ENCODE measurements around the gene CRK.
"Not testable (repeated sequence)": the region's sequence is repeated elsewhere in the genome, so short reads cannot be mapped to it uniquely, and the experiment has no call there.

The CRK gene

DNA sequence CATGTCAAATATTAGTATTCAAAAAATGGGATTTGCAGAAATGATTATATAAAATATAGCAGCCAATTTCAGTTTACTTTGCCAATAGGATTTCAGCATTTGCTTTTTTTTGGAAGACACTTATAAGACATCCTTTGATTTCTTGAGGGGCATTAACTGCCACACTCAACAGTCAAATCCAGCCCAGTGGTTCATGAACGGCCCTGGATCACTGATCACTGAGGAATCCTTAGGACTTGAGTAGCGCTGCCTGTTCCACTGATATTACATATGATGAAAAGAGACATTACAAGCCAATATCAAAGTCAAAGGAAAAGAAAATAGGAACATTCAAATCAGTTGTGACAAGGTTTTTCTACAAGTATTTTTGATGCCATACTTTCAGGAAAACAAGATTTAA lies 35.1 kb downstream of the CRK start:
- DNase-seq (ENCODE audit: low read depth in 1 of 2, low spot score in 1 of 2), result no peak
- Histone ChIP-seq H3K4me3 (replicated peaks; ENCODE audit: insufficient read depth, low read length) (no peak overlapping the region), H3K27me3 (ENCODE audit: insufficient read depth, poor library complexity, severe bottlenecking) (no peaks in the 10 kb centered on the region), H3K27ac (replicated peaks) (no peak overlapping the region)
- no peak for TF ChIP-seq SPI1 (IDR thresholded peaks at IDR 0.05; ENCODE audit: borderline replicate concordance, low read depth)
- TF ChIP-seq, protein P1, sequence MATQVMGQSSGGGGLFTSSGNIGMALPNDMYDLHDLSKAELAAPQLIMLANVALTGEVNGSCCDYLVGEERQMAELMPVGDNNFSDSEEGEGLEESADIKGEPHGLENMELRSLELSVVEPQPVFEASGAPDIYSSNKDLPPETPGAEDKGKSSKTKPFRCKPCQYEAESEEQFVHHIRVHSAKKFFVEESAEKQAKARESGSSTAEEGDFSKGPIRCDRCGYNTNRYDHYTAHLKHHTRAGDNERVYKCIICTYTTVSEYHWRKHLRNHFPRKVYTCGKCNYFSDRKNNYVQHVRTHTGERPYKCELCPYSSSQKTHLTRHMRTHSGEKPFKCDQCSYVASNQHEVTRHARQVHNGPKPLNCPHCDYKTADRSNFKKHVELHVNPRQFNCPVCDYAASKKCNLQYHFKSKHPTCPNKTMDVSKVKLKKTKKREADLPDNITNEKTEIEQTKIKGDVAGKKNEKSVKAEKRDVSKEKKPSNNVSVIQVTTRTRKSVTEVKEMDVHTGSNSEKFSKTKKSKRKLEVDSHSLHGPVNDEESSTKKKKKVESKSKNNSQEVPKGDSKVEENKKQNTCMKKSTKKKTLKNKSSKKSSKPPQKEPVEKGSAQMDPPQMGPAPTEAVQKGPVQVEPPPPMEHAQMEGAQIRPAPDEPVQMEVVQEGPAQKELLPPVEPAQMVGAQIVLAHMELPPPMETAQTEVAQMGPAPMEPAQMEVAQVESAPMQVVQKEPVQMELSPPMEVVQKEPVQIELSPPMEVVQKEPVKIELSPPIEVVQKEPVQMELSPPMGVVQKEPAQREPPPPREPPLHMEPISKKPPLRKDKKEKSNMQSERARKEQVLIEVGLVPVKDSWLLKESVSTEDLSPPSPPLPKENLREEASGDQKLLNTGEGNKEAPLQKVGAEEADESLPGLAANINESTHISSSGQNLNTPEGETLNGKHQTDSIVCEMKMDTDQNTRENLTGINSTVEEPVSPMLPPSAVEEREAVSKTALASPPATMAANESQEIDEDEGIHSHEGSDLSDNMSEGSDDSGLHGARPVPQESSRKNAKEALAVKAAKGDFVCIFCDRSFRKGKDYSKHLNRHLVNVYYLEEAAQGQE (IDR thresholded peaks at IDR 0.05; ENCODE audit: insufficient replicate concordance, low read depth), result no peak
- TF ChIP-seq, protein P2, sequence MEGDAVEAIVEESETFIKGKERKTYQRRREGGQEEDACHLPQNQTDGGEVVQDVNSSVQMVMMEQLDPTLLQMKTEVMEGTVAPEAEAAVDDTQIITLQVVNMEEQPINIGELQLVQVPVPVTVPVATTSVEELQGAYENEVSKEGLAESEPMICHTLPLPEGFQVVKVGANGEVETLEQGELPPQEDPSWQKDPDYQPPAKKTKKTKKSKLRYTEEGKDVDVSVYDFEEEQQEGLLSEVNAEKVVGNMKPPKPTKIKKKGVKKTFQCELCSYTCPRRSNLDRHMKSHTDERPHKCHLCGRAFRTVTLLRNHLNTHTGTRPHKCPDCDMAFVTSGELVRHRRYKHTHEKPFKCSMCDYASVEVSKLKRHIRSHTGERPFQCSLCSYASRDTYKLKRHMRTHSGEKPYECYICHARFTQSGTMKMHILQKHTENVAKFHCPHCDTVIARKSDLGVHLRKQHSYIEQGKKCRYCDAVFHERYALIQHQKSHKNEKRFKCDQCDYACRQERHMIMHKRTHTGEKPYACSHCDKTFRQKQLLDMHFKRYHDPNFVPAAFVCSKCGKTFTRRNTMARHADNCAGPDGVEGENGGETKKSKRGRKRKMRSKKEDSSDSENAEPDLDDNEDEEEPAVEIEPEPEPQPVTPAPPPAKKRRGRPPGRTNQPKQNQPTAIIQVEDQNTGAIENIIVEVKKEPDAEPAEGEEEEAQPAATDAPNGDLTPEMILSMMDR (IDR thresholded peaks at IDR 0.05; ENCODE audit: insufficient read depth, low read length), result no peak
- no peak for TF ChIP-seq POLR2AphosphoS5 (IDR thresholded peaks at IDR 0.05; ENCODE audit: low read depth)
- TF ChIP-seq GABPA (IDR thresholded peaks at IDR 0.05; ENCODE audit: low read depth), result no peak

DNA sequence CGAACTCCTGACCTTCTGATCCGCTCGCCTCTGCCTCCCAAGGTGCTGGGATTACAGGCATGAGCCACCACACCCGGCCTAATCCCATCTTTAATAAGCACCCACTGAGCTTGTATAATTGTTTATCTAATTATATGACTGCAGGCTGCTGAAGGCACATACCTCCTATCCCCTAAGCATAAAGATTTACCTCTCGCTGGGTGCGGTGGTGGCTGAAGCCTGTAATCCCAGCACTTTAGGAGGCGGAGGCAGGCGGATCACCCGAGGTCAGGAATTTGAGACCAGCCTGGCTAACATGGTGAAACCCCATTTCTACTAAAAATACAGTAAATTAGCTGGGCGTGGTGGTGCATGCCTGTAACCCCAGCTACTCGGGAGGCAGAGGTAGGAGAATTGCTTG lies 35.9 kb downstream of the CRK start:
- Histone ChIP-seq H3K27ac (replicated peaks) (no peak overlapping the region), H3K4me3 (replicated peaks; ENCODE audit: insufficient read depth, low read length) (no peak overlapping the region), H3K27me3 (ENCODE audit: insufficient read depth, poor library complexity, severe bottlenecking) (no peaks in the 10 kb centered on the region)
- TF ChIP-seq SPI1 (IDR thresholded peaks at IDR 0.05; ENCODE audit: borderline replicate concordance, low read depth), result no peak
- TF ChIP-seq, protein P1 (IDR thresholded peaks at IDR 0.05; ENCODE audit: insufficient replicate concordance, low read depth), result no peak
- TF ChIP-seq POLR2AphosphoS5 (IDR thresholded peaks at IDR 0.05; ENCODE audit: low read depth), result no peak
- TF ChIP-seq, protein P2 (IDR thresholded peaks at IDR 0.05; ENCODE audit: insufficient read depth, low read length), result no peak
- no peak for TF ChIP-seq GABPA (IDR thresholded peaks at IDR 0.05; ENCODE audit: low read depth)
- no peak for DNase-seq (ENCODE audit: low read depth in 1 of 2, low spot score in 1 of 2)

DNA sequence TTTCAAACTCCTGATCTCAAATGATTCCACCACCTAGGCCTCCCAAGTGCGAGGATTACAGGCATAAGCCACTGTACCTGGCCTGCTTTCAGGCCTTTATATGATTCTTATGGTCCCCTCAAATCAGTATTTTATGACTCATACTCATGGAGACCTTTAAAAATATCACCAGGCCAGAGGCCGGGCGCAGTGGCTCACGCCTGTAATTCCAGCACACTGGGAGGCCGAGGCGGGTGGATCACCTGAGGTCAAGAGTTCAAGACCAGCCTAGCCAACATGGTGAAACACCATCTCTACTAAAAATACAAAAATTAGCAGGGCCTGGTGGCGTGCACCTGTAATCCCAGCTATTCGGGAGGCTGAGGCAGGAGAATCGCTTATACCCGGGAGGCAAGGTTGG lies 37.6 kb downstream of the CRK start:
- H3K4me3 ChIP-seq (replicated peaks; ENCODE audit: insufficient read depth, low read length); H3K27me3 ChIP-seq (ENCODE audit: insufficient read depth, poor library complexity, severe bottlenecking); DNase-seq (ENCODE audit: low read depth in 1 of 2, low spot score in 1 of 2); H3K27ac ChIP-seq (replicated peaks): not testable (repeated sequence)

DNA sequence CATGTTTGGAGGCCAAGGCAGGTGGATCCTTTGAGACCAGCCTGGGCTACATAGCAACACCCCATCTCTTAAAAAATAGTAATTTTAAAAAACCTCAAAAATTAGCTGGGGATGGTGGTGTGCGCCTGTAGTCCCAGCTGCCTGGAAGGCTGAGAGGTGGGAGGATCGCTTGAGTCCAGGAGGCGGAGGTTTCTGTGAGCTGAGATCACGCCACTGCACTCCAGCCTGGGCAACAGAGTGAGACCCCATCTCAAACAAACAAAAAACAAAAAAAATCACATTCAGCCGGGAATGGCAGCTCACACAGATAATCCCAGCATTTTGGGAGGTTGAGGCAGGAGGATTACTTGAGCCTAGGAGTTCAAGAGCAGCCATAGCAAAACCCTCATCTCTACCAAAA lies 39.6 kb downstream of the CRK start:
- TF ChIP-seq, protein P1 (IDR thresholded peaks at IDR 0.05; ENCODE audit: insufficient replicate concordance, low read depth), result no peak
- TF ChIP-seq, protein P2 (IDR thresholded peaks at IDR 0.05; ENCODE audit: insufficient read depth, low read length), result no peak
- no peak for TF ChIP-seq SPI1 (IDR thresholded peaks at IDR 0.05; ENCODE audit: borderline replicate concordance, low read depth)
- no peak for TF ChIP-seq GABPA (IDR thresholded peaks at IDR 0.05; ENCODE audit: low read depth)
- TF ChIP-seq POLR2AphosphoS5 (IDR thresholded peaks at IDR 0.05; ENCODE audit: low read depth), result no peak
- Histone ChIP-seq H3K4me3 (replicated peaks; ENCODE audit: insufficient read depth, low read length) (no peak overlapping the region), H3K27ac (replicated peaks) (no peak overlapping the region), H3K27me3 (ENCODE audit: insufficient read depth, poor library complexity, severe bottlenecking) (no peaks in the 10 kb centered on the region)
- no peak for DNase-seq (ENCODE audit: low read depth in 1 of 2, low spot score in 1 of 2)

All from HL-60 (cell line).